ENCODE results near the gene CEP89. TPM values are rescaled to one million over a fixed set of nuclear protein-coding genes. Genes with fewer than 3 reads are reported as not detected.

The CEP89 gene
- total RNA-seq, 4 donors from 2014 or later = 11.7 to 22.5 (median 17.5) TPM

- 74% methylated on average over 3 of the region's 4 CpGs for WGBS
- H3K36me3 ChIP-seq = peaks cover 62% of the 10 kb centered on the region
- no peaks in the 10 kb centered on the region for H3K9me3 ChIP-seq
- no peaks in the 10 kb centered on the region for H3K27me3 ChIP-seq
- no peak overlapping the region for H3K27ac ChIP-seq
- H3K4me1 ChIP-seq = no peaks in the 10 kb centered on the region
- TF ChIP-seq CTCF (IDR thresholded peaks at IDR 0.05) (no peak), POLR2A (IDR thresholded peaks at IDR 0.05) (no peak), EP300 (IDR thresholded peaks at IDR 0.05) (no peak), POLR2AphosphoS5 (IDR thresholded peaks at IDR 0.05) (no peak)
- DNase-seq (ENCODE audit: low spot score in 2 of 2) = no peak
- H3K4me3 ChIP-seq = no peak overlapping the region
Observed at GRCh38 chr19:32916969-32917615, 54.7 kb downstream of the CEP89 start.

- Histone ChIP-seq H3K9me3 (no peaks in the 10 kb centered on the region), H3K4me1 (no peaks in the 10 kb centered on the region), H3K27me3 (no peaks in the 10 kb centered on the region), H3K4me3 (no peak overlapping the region), H3K36me3 (peaks cover 51% of the 10 kb centered on the region), H3K27ac (no peak overlapping the region)
- no peak for DNase-seq (ENCODE audit: low spot score in 2 of 2)
- 81% methylated on average over 12 of the region's 12 CpGs for WGBS
- no peak for TF ChIP-seq POLR2AphosphoS5 (IDR thresholded peaks at IDR 0.05)
- no peak for TF ChIP-seq CTCF (IDR thresholded peaks at IDR 0.05)
- no peak for TF ChIP-seq POLR2A (IDR thresholded peaks at IDR 0.05)
- no peak for TF ChIP-seq EP300 (IDR thresholded peaks at IDR 0.05)
Observed at GRCh38 chr19:32914879-32915660, 56.7 kb downstream of the CEP89 start.

GRCh38 chr19:32911467-32911866 is 60.3 kb downstream of the CEP89 start:
- Histone ChIP-seq H3K27me3 (no peaks in the 10 kb centered on the region), H3K36me3 (peaks cover 52% of the 10 kb centered on the region), H3K4me1 (no peaks in the 10 kb centered on the region), H3K4me3 (no peak overlapping the region), H3K27ac (no peak overlapping the region), H3K9me3 (no peaks in the 10 kb centered on the region)
- WGBS = 92% methylated on average over 4 of the region's 4 CpGs
- no peak for DNase-seq (ENCODE audit: low spot score in 2 of 2)
- TF ChIP-seq EP300 (IDR thresholded peaks at IDR 0.05) (no peak), CTCF (IDR thresholded peaks at IDR 0.05) (no peak)

- Histone ChIP-seq H3K27ac (no peak overlapping the region), H3K9me3 (no peaks in the 10 kb centered on the region), H3K4me3 (no peak overlapping the region), H3K36me3 (peaks cover 51% of the 10 kb centered on the region), H3K4me1 (no peaks in the 10 kb centered on the region), H3K27me3 (no peaks in the 10 kb centered on the region)
- DNase-seq (ENCODE audit: low spot score in 2 of 2) = no peak
- TF ChIP-seq EP300 (IDR thresholded peaks at IDR 0.05) = no peak
- WGBS = 88% methylated on average over 5 of the region's 5 CpGs
Observed at GRCh38 chr19:32910874-32911273, 60.9 kb downstream of the CEP89 start.

GRCh38 chr19:32910094-32910493 is 61.7 kb downstream of the CEP89 start:
- H3K9me3 ChIP-seq = no peaks in the 10 kb centered on the region
- H3K27ac ChIP-seq = no peak overlapping the region
- TF ChIP-seq POLR2AphosphoS5 (IDR thresholded peaks at IDR 0.05) (no peak), EP300 (IDR thresholded peaks at IDR 0.05) (no peak), POLR2A (IDR thresholded peaks at IDR 0.05) (no peak), CTCF (IDR thresholded peaks at IDR 0.05) (no peak)
- H3K27me3 ChIP-seq = no peaks in the 10 kb centered on the region
- DNase-seq (ENCODE audit: low spot score in 2 of 2) = no peak
- H3K36me3 ChIP-seq = peaks cover 51% of the 10 kb centered on the region
- no peaks in the 10 kb centered on the region for H3K4me1 ChIP-seq
- 98% methylated on average over 5 of the region's 5 CpGs for WGBS
- H3K4me3 ChIP-seq = no peak overlapping the region
